Mesothelial cell of epicardium (in vitro differentiated cells): ENCODE measurements around the gene PTPN1. TPM values are rescaled to one million over a fixed set of nuclear protein-coding genes. Genes with fewer than 3 reads are reported as not detected.

ENCODE experiments used
- DNase-seq, 2 experiments: peaks; one replicate each; pipeline ENCODE4 v3.0.0; 2021; ENCODE audit warnings: low spot score in 2 of 2; ENCODE audit not compliant: unreplicated experiment in 2 of 2
- H3K27ac Mint-ChIP-seq: 2 replicates; pipeline ENCODE4 v1.8.0; 2021; ENCODE audit warnings: mixed read lengths
- H3K27me3 Mint-ChIP-seq: 2 replicates; pipeline ENCODE4 v1.8.0; 2021; ENCODE audit warnings: low read depth, mixed read lengths
- H3K36me3 Mint-ChIP-seq: 2 replicates; pipeline ENCODE4 v1.8.0; 2021; ENCODE audit warnings: mixed read lengths
- H3K4me1 Mint-ChIP-seq: 2 replicates; pipeline ENCODE4 v1.8.0; 2021; ENCODE audit warnings: mixed read lengths
- H3K4me3 Mint-ChIP-seq: 2 replicates; pipeline ENCODE4 v1.8.0; 2021; ENCODE audit warnings: mild to moderate bottlenecking, moderate library complexity, mixed read lengths
- H3K9me3 Mint-ChIP-seq: 2 replicates; pipeline ENCODE4 v1.8.0; 2021; ENCODE audit warnings: mixed read lengths
- CTCF ChIP-seq: fragments of 200-600 bp; sonication (generic); IDR thresholded peaks from one replicate; pipeline ENCODE4 v1.5.0; 2021; ENCODE audit warnings: antibody characterized with exemption; ENCODE audit not compliant: unreplicated experiment
- total RNA-seq: library from RNA; stranded (reverse); gene quantifications from 3 replicates; pipeline ENCODE4 v1.2.1, GENCODE V29; 2021

The PTPN1 gene
- total RNA-seq, 1 donor from 2014 or later = 27.7 TPM

- H3K4me3 Mint-ChIP-seq = no peak overlapping the region
- H3K4me1 Mint-ChIP-seq = no peaks in the 10 kb centered on the region
- H3K9me3 Mint-ChIP-seq = peaks cover 9% of the 10 kb centered on the region
- H3K27ac Mint-ChIP-seq = no peak overlapping the region
- no peaks in the 10 kb centered on the region for H3K36me3 Mint-ChIP-seq
- TF ChIP-seq CTCF = no peak
- no peak for DNase-seq
- H3K27me3 Mint-ChIP-seq = no peaks in the 10 kb centered on the region
Measured at GRCh38 chr20:50487397-50487796, 22.8 kb upstream of the PTPN1 start.

GRCh38 chr20:50488236-50488806 lies 21.9 kb upstream of the PTPN1 start:
- Mint-ChIP-seq H3K36me3 (no peaks in the 10 kb centered on the region), H3K27ac (no peak overlapping the region), H3K4me1 (no peaks in the 10 kb centered on the region), H3K4me3 (no peak overlapping the region), H3K9me3 (peaks cover 9% of the 10 kb centered on the region), H3K27me3 (no peaks in the 10 kb centered on the region)
- no peak for TF ChIP-seq CTCF
- DNase-seq = no peak

- Mint-ChIP-seq H3K27ac (no peak overlapping the region), H3K27me3 (no peaks in the 10 kb centered on the region), H3K4me1 (no peaks in the 10 kb centered on the region), H3K36me3 (no peaks in the 10 kb centered on the region), H3K4me3 (no peak overlapping the region), H3K9me3 (no peaks in the 10 kb centered on the region)
- no peak for DNase-seq
- no peak for TF ChIP-seq CTCF
Measured at GRCh38 chr20:50491168-50491567, 19.0 kb upstream of the PTPN1 start.

- no peak for DNase-seq
- Mint-ChIP-seq H3K4me3 (no peak overlapping the region), H3K36me3 (no peaks in the 10 kb centered on the region), H3K27me3 (no peaks in the 10 kb centered on the region), H3K9me3 (no peaks in the 10 kb centered on the region), H3K27ac (no peak overlapping the region), H3K4me1 (peaks cover 4% of the 10 kb centered on the region)
- no peak for TF ChIP-seq CTCF
Measured at GRCh38 chr20:50491926-50492634, 18.1 kb upstream of the PTPN1 start.

- DNase-seq = no peak
Measured at GRCh38 chr20:50493881-50494253, 16.3 kb upstream of the PTPN1 start.

More at GRCh38 chr20:50493881-50494253, 16.3 kb upstream of the PTPN1 start:
- Mint-ChIP-seq H3K9me3 (no peaks in the 10 kb centered on the region), H3K4me3 (no peak overlapping the region), H3K27ac (no peak overlapping the region), H3K4me1 (peaks cover 4% of the 10 kb centered on the region), H3K27me3 (no peaks in the 10 kb centered on the region), H3K36me3 (no peaks in the 10 kb centered on the region)
- TF ChIP-seq CTCF = no peak
